GM18868 (cell line): Measurements from ENCODE around the gene PKD2.
"Not testable (repeated sequence)": the region's sequence is repeated elsewhere in the genome, so short reads cannot be mapped to it uniquely, and the experiment has no call there.

ENCODE experiments used
- ATAC-seq: cut with Tn5 transposase; IDR thresholded peaks from one replicate; pipeline ENCODE4 v1.9.1; 2021; ENCODE audit warnings: mild to moderate bottlenecking, moderate library complexity; ENCODE audit not compliant: unreplicated experiment

The PKD2 gene

GRCh38 chr4:88063634-88064296 is 56.3 kb downstream of the PKD2 start:
- ATAC-seq = no peak

DNA sequence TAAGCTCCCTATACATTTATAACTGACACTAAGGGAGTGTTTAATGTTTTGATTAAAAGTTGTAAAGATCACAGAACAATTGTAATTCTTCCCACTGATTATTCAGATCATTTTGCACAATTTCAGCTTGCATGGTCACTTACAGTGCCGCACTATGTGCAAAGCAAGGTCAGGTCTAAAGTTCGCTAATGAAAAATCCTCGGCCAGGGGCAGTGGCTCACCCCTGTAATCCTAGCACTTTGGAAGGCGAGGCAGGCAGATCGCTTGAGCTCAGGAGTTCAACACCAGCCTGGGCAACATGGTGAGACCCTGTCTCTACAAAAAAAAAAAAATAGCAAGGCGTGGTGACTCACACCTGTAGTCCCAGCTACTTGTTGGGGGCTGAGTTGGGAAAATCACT is 57.0 kb downstream of the PKD2 start:
- no peak for ATAC-seq

- no peak for ATAC-seq
These were observed 62.6 kb downstream of the PKD2 start for GRCh38 chr4:88070031-88070430.

- no peak for ATAC-seq
These were observed 67.9 kb downstream of the PKD2 start for GRCh38 chr4:88075336-88075735.

- no peak for ATAC-seq
These were observed 70.6 kb downstream of the PKD2 start for GRCh38 chr4:88077911-88078524.

GRCh38 chr4:88078579-88078978 is 71.1 kb downstream of the PKD2 start:
- ATAC-seq = no peak

DNA sequence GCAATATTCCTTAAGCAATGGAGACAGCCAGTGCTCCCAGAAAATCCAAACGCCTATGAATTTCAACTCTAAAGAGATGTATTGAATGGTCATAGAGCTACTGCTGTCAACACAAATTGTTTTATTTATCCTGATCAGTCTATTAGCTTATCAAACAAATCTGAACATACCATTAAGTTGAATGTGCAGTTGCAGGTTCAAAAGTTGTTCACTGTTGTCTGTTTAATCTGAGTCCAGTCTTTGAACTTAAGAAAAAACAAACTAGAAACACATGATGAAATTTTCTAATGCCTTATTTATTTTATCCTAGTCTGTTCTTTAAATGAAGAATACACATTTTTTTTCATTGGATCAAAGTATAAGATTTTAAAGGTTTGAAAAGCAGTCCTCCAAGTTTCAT is 73.2 kb downstream of the PKD2 start:
- ATAC-seq = no peak

DNA sequence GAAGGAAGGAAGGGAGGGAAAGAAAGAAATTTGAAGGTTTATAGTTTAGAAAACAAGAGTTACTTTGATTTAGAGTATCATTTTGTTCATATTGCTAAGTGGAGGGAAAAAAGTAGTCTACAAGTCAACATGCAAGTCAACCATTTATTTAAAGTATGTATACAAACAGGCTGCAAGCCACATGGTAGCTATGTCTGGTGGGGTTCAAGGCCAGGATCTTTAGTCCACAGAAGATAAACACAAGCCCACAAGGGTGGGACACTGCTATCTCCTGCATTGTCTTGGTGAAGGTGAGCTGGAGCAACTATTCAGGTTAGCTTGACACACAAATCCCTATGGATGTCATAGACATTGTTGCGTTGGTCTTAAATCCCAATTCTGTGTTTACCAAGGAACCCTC is 79.6 kb downstream of the PKD2 start:
- ATAC-seq = no peak

DNA sequence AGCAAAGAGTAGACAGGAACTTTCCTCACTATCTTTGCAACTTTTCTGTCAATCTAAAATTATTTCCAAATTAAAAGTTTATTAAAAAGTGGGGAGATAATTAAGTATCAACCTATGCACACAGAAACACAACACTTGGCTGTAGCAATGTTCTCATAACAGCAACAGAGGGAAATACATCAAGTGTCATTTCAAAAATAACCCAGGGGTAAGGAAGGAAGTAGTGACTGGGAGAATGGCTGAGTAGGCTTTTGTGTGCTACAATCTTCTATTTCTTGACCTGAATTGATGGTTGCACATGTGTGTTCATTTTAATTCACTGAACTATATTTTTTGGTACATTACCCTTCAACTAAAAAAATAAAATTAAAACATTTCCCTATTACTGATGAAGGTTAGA is 83.5 kb downstream of the PKD2 start:
- no peak for ATAC-seq

DNA sequence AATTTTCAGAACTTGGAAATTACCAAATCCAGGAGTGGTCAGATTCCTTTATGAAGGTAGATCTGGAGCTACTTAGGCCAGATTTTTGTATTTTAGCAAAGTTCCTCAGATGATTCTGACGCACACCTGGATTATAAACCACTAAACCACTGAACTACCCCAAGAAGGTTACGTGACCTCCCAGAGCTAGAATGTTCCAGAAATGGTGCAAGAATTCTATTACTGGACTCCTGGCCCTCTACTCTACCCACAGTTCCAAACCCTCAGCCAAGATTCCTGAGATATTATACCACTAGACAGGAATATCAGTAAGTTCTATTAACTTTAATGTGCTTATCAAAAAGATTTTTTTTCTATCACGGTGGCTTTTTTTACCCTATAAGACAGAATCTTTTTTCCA is 83.9 kb downstream of the PKD2 start:
- no peak for ATAC-seq

- ATAC-seq = no peak
These were observed 86.4 kb downstream of the PKD2 start for GRCh38 chr4:88093874-88094273.

GRCh38 chr4:88097301-88097700 is 89.9 kb downstream of the PKD2 start:
- no peak for ATAC-seq

GRCh38 chr4:88097781-88098180 is 90.3 kb downstream of the PKD2 start:
- ATAC-seq = no peak

GRCh38 chr4:88098993-88099752 is 91.7 kb downstream of the PKD2 start:
- no peak for ATAC-seq

DNA sequence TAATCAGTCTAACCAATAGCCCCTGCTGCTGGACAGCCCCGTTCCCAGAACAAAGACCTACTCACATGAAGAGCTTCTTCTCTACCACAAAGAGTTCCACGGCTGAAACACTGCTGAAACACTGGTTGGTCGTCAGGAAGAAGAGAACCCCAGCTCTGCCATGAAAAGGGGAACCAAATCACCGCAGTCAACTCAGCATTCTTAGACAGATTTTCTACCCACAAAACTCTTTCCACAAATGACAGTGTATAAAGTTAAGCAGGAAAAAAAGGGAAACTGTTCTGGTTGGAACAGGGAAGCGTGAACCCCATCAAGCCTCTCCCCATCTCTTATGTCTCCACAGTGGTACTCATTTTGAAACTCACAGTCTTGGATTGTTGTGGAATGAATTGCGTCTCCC is 93.7 kb downstream of the PKD2 start:
- ATAC-seq = no peak

DNA sequence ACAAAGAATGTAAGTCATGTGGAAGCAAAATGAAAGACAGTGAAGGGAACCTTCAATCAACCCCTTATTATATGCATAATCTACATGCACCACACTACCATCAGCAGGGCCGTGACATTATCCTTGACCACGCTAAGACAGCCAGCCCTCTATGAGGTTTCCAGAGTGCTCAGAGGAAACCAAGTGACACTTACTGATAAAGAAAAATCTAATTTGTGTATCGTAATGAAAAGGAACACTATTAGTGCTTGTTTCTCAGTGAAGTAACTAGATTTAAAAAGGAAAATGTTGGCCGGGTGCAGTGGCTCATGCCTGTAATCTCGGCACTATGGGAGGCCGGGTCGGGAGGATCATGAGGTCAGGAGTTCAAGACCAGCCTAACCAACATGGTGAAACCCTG is 94.6 kb downstream of the PKD2 start:
- ATAC-seq = no peak

GRCh38 chr4:88104902-88105610 is 97.6 kb downstream of the PKD2 start:
- ATAC-seq = no peak

- ATAC-seq = no peak
These were observed 98.8 kb downstream of the PKD2 start for GRCh38 chr4:88106205-88106604.

DNA sequence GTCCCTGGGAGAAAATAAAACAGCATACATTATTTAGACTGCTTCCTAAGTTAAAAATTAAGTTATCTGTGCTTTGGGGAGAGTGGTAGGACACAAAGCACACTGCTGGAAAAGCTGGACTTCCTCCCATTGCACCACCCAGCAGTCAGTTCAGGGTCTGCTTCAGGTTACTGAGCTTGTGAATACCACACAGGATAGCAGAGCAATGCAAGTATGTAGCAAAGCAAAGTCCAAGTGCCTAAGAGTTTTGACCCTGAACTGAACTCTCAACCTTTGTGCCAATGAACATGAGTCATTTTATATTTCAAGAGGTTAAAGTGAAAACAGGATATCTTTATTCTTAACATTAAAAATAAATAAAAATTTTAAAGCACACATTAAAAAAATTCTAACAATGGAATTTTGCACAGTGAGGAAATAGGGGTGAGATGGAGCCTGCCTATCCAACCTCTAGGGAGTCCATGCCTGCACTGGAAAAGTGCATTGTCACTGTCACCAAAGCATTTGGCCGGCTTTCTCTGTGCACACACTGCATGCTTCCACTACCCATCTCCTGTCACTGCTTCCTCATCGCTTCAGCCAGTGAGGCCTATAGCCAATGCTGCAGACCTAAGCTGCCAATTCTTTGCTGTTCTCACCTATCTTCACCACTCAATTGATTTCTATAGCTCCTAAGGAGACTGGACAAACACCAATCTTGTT is 100.1 kb downstream of the PKD2 start:
- ATAC-seq = no peak

DNA sequence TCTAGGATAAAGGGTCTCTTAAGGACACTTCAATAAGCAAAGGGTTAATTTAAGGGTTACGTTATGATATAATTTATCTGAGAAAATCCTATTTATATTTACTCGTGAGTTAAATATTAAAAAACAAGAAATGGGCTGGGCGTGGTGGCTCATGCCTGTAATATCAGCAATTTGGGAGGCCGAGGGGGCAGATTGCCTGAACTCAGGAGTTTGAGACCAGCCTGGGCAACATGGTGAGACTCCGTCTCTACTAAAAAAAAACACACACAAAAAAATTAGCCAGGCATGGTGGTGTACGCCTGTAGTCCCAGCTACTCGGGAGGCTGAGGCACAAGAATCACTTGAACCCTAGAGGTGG is 100.7 kb downstream of the PKD2 start:
- not testable (repeated sequence) for ATAC-seq

- no peak for ATAC-seq
These were observed 101.3 kb downstream of the PKD2 start for GRCh38 chr4:88108747-88109122.
